RKO (cell line): ENCODE results near the gene KIF21B.

Experiments used
- DNase-seq: peaks from one replicate; pipeline ENCODE4 v3.0.0-alpha.2; 2016; ENCODE audit warnings: low spot score

Gene KIF21B

GRCh38 chr1:200992382-200993048 is 31.0 kb downstream of the KIF21B start:
- no peak for DNase-seq

- DNase-seq = no peak
These were observed 32.4 kb downstream of the KIF21B start for GRCh38 chr1:200991097-200991614.

GRCh38 chr1:200990114-200990513 is 33.4 kb downstream of the KIF21B start:
- DNase-seq = no peak

GRCh38 chr1:200989337-200989736 is 34.2 kb downstream of the KIF21B start:
- no peak for DNase-seq

GRCh38 chr1:200988693-200989092 is 34.8 kb downstream of the KIF21B start:
- no peak for DNase-seq

- no peak for DNase-seq
These were observed 38.0 kb downstream of the KIF21B start for GRCh38 chr1:200985481-200985880.

- DNase-seq = no peak
These were observed 40.4 kb downstream of the KIF21B start for GRCh38 chr1:200983035-200983561.

- no peak for DNase-seq
These were observed 41.2 kb downstream of the KIF21B start for GRCh38 chr1:200982071-200982945.

GRCh38 chr1:200981278-200981677 is 42.2 kb downstream of the KIF21B start:
- DNase-seq = no peak

- DNase-seq = no peak
These were observed 42.6 kb downstream of the KIF21B start for GRCh38 chr1:200980873-200981272.

GRCh38 chr1:200980452-200980772 is 43.1 kb downstream of the KIF21B start:
- DNase-seq = no peak

- peak; percentile 11 for DNase-seq
These were observed 43.7 kb downstream of the KIF21B start for GRCh38 chr1:200979574-200980451.

- peak; percentile 7 for DNase-seq
These were observed 46.3 kb downstream of the KIF21B start for GRCh38 chr1:200977071-200977754.

GRCh38 chr1:200976634-200977033 is 46.9 kb downstream of the KIF21B start:
- DNase-seq = no peak

GRCh38 chr1:200975458-200975857 is 48.1 kb downstream of the KIF21B start:
- DNase-seq = no peak

GRCh38 chr1:200974711-200975110 is 48.8 kb downstream of the KIF21B start:
- no peak for DNase-seq

GRCh38 chr1:200973937-200974657 is 49.4 kb downstream of the KIF21B start:
- no peak for DNase-seq

GRCh38 chr1:200972985-200973742 is 50.4 kb downstream of the KIF21B start:
- DNase-seq = no peak

- peak; percentile 30 for DNase-seq
These were observed 51.4 kb downstream of the KIF21B start for GRCh38 chr1:200971955-200972711.
